Vagina (tissue), 2 donors: ENCODE measurements around the gene AJAP1.

Experiments used
- CTCF ChIP-seq, 3 experiments: fragments of 450-650 bp in 2 of 3; fragments of 200-600 bp in 1 of 3; sonication (generic) in 1 of 3; IDR thresholded peaks; one replicate each; pipeline ENCODE4 v1.5.1; 2017 to 2019; ENCODE audit warnings: antibody characterized with exemption in 3 of 3, mild to moderate bottlenecking in 2 of 3, moderate library complexity in 2 of 3
- POLR2A ChIP-seq, 2 donors: fragments of 450-650 bp; IDR thresholded peaks; one replicate each; pipeline ENCODE4 v1.6.1; 2017; ENCODE audit warnings: antibody characterized with exemption in 2 of 2, mild to moderate bottlenecking in 2 of 2, moderate library complexity in 2 of 2
- POLR2AphosphoS5 ChIP-seq, 2 donors: sonication (generic); formaldehyde crosslinking; IDR thresholded peaks; one replicate each; pipeline ENCODE4 v1.9.0; 2017; ENCODE audit warnings: antibody characterized with exemption in 2 of 2, mild to moderate bottlenecking in 2 of 2, low read depth in 1 of 2; ENCODE audit not compliant: insufficient read depth in 1 of 2

GRCh38 chr1:4767308-4767707 lies 112.9 kb downstream of the AJAP1 start:
- no peak for TF ChIP-seq CTCF (IDR thresholded peaks at IDR 0.05)
- no peak for TF ChIP-seq POLR2A (IDR thresholded peaks at IDR 0.05)
- no peak for TF ChIP-seq POLR2AphosphoS5 (IDR thresholded peaks at IDR 0.05; ENCODE audit: insufficient read depth in 1 of 2, low read depth in 1 of 2)
